Measurements from ENCODE around the gene METAP1.
"Not testable (repeated sequence)": the region's sequence is repeated elsewhere in the genome, so short reads cannot be mapped to it uniquely, and the experiment has no call there.

METAP1 gene

GRCh38 chr4:98977557-98977956 lies 18.0 kb upstream of the METAP1 start:
- H3K4me3 ChIP-seq (ENCODE audit: low read depth, low read length): no peak overlapping the region
- no peak for TF ChIP-seq CTCF (IDR thresholded peaks at IDR 0.05; ENCODE audit: low read depth, low read length)

- no peak overlapping the region for H3K4me3 ChIP-seq (ENCODE audit: low read depth, low read length)
- TF ChIP-seq CTCF (IDR thresholded peaks at IDR 0.05; ENCODE audit: low read depth, low read length): no peak
Measured at GRCh38 chr4:98987720-98988119, 7.8 kb upstream of the METAP1 start.

GRCh38 chr4:98992835-98993234 lies 2.7 kb upstream of the METAP1 start:
- not testable (repeated sequence) for H3K4me3 ChIP-seq (ENCODE audit: low read depth, low read length)

GRCh38 chr4:98993419-98994071 lies 2.0 kb upstream of the METAP1 start:
- TF ChIP-seq CTCF (IDR thresholded peaks at IDR 0.05; ENCODE audit: low read depth, low read length): no peak
- no peak overlapping the region for H3K4me3 ChIP-seq (ENCODE audit: low read depth, low read length)

- peak overlapping the region; percentile 65 for H3K4me3 ChIP-seq (ENCODE audit: low read depth, low read length)
- no peak for TF ChIP-seq CTCF (IDR thresholded peaks at IDR 0.05; ENCODE audit: low read depth, low read length)
Measured at GRCh38 chr4:98994474-98995182, 893 bp upstream of the METAP1 start.

GRCh38 chr4:98996056-98996764 lies 689 bp downstream of the METAP1 start:
- TF ChIP-seq CTCF (IDR thresholded peaks at IDR 0.05; ENCODE audit: low read depth, low read length): no peak
- peak overlapping the region; percentile 89 for H3K4me3 ChIP-seq (ENCODE audit: low read depth, low read length)

- peak overlapping the region; percentile 89 for H3K4me3 ChIP-seq (ENCODE audit: low read depth, low read length)
- TF ChIP-seq CTCF (IDR thresholded peaks at IDR 0.05; ENCODE audit: low read depth, low read length): no peak
Measured at GRCh38 chr4:98996765-98997068, 1.2 kb downstream of the METAP1 start.
